Measurements from ENCODE around the gene TIGD6.

GRCh38 chr5:149975409-149975808, 25.0 kb downstream of the TIGD6 start:
- TF ChIP-seq POLR2AphosphoS5 (IDR thresholded peaks at IDR 0.05): no peak
- TF ChIP-seq, protein P1, sequence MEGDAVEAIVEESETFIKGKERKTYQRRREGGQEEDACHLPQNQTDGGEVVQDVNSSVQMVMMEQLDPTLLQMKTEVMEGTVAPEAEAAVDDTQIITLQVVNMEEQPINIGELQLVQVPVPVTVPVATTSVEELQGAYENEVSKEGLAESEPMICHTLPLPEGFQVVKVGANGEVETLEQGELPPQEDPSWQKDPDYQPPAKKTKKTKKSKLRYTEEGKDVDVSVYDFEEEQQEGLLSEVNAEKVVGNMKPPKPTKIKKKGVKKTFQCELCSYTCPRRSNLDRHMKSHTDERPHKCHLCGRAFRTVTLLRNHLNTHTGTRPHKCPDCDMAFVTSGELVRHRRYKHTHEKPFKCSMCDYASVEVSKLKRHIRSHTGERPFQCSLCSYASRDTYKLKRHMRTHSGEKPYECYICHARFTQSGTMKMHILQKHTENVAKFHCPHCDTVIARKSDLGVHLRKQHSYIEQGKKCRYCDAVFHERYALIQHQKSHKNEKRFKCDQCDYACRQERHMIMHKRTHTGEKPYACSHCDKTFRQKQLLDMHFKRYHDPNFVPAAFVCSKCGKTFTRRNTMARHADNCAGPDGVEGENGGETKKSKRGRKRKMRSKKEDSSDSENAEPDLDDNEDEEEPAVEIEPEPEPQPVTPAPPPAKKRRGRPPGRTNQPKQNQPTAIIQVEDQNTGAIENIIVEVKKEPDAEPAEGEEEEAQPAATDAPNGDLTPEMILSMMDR (IDR thresholded peaks at IDR 0.05): no peak

Measured in esophagus muscularis mucosa (tissue), 3 donors.